A673 (cell line): Measurements from ENCODE around the gene IL34. TPM values are rescaled to one million over a fixed set of nuclear protein-coding genes. Genes with fewer than 3 reads are reported as not detected.
A peak's percentile ranks its signal among the peaks of the same experiment; 100 is the strongest.

Experiments
- BruUV-seq: library from RNA; stranded (reverse); fragments of 400-500 nt; replicated peaks from 2 replicates; lab custom pipeline; 2021; lab: Mats Ljungman, UMichigan
- CTCF ChIA-PET: fragments of 300-600 bp; sonication (Branson Sonifier 250); formaldehyde crosslinking; loops from one replicate; lab custom pipeline; 2022; ENCODE audit warnings: antibody characterized with exemption; lab: Charles Lee
- POLR2A ChIA-PET: fragments of 300-600 bp; sonication (Branson Sonifier 250); formaldehyde crosslinking; loops from one replicate; lab custom pipeline; 2022; ENCODE audit warnings: antibody characterized with exemption; ENCODE audit not compliant: low non-redundant PET; lab: Charles Lee
- DNase-seq: peaks from one replicate; pipeline ENCODE4 v3.0.0-alpha.2; 2015; ENCODE audit warnings: low spot score
- H3K27ac ChIP-seq: fragments of 200-600 bp; sonication (generic); 2 replicates; pipeline ENCODE4 v1.5.1; 2016; ENCODE audit warnings: mixed run types, low read depth, mild to moderate bottlenecking, mixed read lengths, antibody characterized with exemption, low read length; ENCODE audit not compliant: poor library complexity, severe bottlenecking
- H3K27me3 ChIP-seq: fragments of 200-600 bp; sonication (generic); replicated peaks from 2 replicates; pipeline ENCODE4 v1.6.1; 2017; ENCODE audit warnings: mixed run types, low read depth, mild to moderate bottlenecking, mixed read lengths, antibody characterized with exemption, low read length; ENCODE audit not compliant: insufficient read depth, poor library complexity
- H3K36me3 ChIP-seq: fragments of 200-600 bp; sonication (generic); 2 replicates; pipeline ENCODE4 v1.6.1; 2016; ENCODE audit warnings: mixed run types, mild to moderate bottlenecking, mixed read lengths, antibody characterized with exemption, low read length; ENCODE audit not compliant: insufficient read depth, poor library complexity, severe bottlenecking
- H3K4me1 ChIP-seq: fragments of 200-600 bp; sonication (generic); 2 replicates; pipeline ENCODE4 v1.6.1; 2017; ENCODE audit warnings: mixed run types, mild to moderate bottlenecking, mixed read lengths, antibody characterized with exemption, low read length; ENCODE audit not compliant: insufficient read depth, poor library complexity, severe bottlenecking
- H3K4me3 ChIP-seq: fragments of 200-600 bp; sonication (generic); 2 replicates; pipeline ENCODE4 v1.5.1; 2016; ENCODE audit warnings: low read depth, mixed run types, mild to moderate bottlenecking, mixed read lengths, low read length; ENCODE audit not compliant: poor library complexity, severe bottlenecking
- H3K9me3 ChIP-seq: fragments of 200-600 bp; sonication (generic); 2 replicates; pipeline ENCODE4 v1.6.1; 2016; ENCODE audit warnings: mixed run types, low read depth, mild to moderate bottlenecking, mixed read lengths, antibody characterized with exemption, low read length; ENCODE audit not compliant: poor library complexity, severe bottlenecking
- EZH2 ChIP-seq: fragments of 200-600 bp; sonication (generic); IDR thresholded peaks from 2 replicates; pipeline ENCODE4 v1.6.1; 2017; ENCODE audit warnings: borderline replicate concordance, low read depth, mild to moderate bottlenecking, mixed read lengths, antibody characterized with exemption, low read length; ENCODE audit not compliant: poor library complexity, severe bottlenecking
- intact Hi-C: fragments of 100-400 bp; cut with micrococcal nuclease; formaldehyde crosslinking; loops from one replicate; pipeline ENCODE4 v1.10.0; 2022; ENCODE audit not compliant: unreplicated experiment
- total RNA-seq: library from RNA; stranded (reverse); gene quantifications from 2 replicates; pipeline ENCODE4 v1.2.3, GENCODE V29; 2021
- TF ChIP-seq, protein P1 (sequence below): fragments of 300-800, 200-600 bp; sonication (generic); conservative IDR thresholded peaks from 2 replicates; pipeline ENCODE4 v1.5.1; 2017; ENCODE audit warnings: low read depth, mild to moderate bottlenecking, antibody characterized with exemption, low read length, moderate library complexity, mixed read lengths

IL34 gene
- total RNA-seq, 1 experiment from 2014 or later = not detected

DNA sequence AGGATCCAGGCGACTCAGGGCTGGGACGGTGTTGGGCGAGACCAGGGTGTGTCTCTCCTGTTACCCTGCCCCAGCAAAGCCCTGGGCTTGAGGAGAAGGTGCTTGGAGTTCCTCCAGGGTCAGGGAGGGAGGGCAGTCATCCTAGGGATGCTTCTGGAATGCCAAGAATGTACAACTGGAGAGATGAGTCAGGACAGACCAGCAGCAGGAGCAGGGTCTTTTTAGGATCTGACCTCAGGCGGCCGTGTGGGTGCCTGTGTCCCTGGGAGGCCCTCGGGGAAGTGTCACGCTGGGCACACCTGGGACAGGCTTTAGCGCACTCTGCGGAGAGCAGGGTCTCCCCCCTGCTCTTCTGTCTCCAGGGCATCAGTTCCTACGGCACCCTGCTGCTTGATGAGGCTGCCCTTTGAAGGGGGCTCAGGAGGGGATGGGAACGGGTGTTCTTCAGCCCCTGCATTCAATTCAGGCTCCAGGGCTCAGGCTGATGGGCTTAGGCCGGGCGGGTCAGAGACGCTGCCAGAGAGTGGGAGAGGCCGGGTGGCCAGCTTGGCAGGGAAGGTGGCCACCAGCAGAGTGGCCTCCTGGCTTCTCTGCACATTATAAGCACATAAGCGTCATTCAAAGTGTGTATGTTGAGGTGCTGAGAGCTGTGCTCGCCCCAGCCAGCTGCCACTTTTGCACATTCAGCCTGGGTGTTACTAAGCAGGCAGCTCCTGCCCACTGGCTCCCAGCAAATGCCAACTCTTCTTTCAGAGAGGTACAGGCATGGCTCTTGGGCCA is 47.9 kb downstream of the IL34 start:
- Histone ChIP-seq H3K4me1 (peaks cover 5% of the 10 kb centered on the region), H3K27ac (no peak overlapping the region), H3K9me3 (no peaks in the 10 kb centered on the region), H3K36me3 (no peaks in the 10 kb centered on the region), H3K27me3 (no peaks in the 10 kb centered on the region), H3K4me3 (no peak overlapping the region)
- no peak for TF ChIP-seq EZH2
- TF ChIP-seq, protein P1, sequence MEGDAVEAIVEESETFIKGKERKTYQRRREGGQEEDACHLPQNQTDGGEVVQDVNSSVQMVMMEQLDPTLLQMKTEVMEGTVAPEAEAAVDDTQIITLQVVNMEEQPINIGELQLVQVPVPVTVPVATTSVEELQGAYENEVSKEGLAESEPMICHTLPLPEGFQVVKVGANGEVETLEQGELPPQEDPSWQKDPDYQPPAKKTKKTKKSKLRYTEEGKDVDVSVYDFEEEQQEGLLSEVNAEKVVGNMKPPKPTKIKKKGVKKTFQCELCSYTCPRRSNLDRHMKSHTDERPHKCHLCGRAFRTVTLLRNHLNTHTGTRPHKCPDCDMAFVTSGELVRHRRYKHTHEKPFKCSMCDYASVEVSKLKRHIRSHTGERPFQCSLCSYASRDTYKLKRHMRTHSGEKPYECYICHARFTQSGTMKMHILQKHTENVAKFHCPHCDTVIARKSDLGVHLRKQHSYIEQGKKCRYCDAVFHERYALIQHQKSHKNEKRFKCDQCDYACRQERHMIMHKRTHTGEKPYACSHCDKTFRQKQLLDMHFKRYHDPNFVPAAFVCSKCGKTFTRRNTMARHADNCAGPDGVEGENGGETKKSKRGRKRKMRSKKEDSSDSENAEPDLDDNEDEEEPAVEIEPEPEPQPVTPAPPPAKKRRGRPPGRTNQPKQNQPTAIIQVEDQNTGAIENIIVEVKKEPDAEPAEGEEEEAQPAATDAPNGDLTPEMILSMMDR = no peak
- no TSS peak for BruUV-seq
- DNase-seq = no peak
- POLR2A ChIA-PET = no interaction called here
- intact Hi-C loops = no loop called here
- CTCF ChIA-PET = no interaction called here

DNA sequence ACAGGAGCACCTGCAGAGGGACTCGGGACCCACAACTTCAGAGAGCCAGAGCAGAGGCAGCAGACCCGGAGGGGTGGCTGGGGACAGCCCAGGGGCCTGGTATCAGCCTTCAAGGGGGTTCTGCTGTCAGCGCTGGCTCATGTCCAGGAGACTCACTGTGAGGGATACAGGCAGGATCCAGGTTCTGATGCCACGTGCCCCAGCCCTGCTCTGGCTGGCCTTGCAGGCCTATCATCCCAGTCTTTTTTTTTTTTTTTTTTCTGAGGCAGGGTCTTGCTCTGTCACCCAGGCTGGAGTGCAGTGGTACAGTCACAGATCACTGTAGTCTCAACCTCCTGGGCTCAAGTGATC is 48.5 kb downstream of the IL34 start:
- ChIA-PET CTCF (no interaction called here), POLR2A (no interaction called here)
- BruUV-seq = no TSS peak
- Histone ChIP-seq H3K36me3 (no peaks in the 10 kb centered on the region), H3K4me3 (no peak overlapping the region), H3K27ac (no peak overlapping the region), H3K9me3 (no peaks in the 10 kb centered on the region), H3K4me1 (peaks cover 5% of the 10 kb centered on the region), H3K27me3 (no peaks in the 10 kb centered on the region)
- DNase-seq = no peak
- TF ChIP-seq, protein P1 = no peak
- TF ChIP-seq EZH2 = no peak
- intact Hi-C loops = no loop called here

DNA sequence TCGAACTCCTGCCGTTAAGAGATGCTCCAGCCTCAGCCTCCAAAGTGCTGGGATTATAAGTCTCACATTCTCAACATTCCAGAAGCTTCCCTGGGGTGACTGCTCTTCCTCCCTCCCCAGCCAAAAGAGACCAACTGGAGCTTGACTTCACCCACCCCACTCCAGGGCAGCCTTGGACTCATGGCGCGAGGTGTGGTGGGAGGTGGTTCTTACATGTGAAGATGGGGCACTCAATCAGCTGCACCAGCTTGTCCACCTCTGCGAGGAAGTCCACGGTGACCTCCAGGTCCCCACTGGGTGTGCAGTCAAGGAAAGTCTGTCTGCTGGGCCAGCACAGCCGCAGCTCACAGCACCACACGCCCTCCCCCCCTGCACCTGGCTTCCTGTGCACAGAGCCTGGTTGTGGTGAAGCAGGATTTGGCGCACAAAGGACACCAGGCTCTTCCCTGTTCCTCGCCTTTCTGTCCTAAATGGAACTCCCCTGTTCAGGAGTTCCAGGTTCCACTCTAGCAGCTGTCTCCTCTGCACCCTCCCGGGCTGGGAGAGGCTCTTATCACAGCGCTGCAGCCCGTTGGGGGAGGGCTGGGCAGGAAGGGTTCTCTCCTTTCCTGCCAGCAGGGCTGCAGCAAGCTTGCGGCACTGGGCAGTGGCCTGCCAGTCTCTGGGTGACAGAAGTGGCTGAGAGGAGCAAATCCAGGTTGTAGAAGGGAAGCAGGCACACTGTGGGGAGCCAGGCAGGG is 49.1 kb downstream of the IL34 start:
- DNase-seq = no peak
- H3K4me1 ChIP-seq = peaks cover 5% of the 10 kb centered on the region
- H3K27me3 ChIP-seq = no peaks in the 10 kb centered on the region
- TF ChIP-seq, protein P1 = no peak
- TF ChIP-seq EZH2 = no peak
- ChIA-PET CTCF (no interaction called here), POLR2A (no interaction called here)
- no TSS peak for BruUV-seq
- H3K36me3 ChIP-seq = no peaks in the 10 kb centered on the region
- H3K4me3 ChIP-seq = no peak overlapping the region
- H3K27ac ChIP-seq = peak overlapping the region; percentile 24
- no peaks in the 10 kb centered on the region for H3K9me3 ChIP-seq
- intact Hi-C loops = no loop called here
